HEK293T (cell line): ENCODE results near the gene GSPT2.

Source experiments
- ELF4 ChIP-seq: fragments of 450-650 bp; IDR thresholded peaks from 2 replicates; pipeline ENCODE4 v1.6.1; 2017; ENCODE audit warnings: antibody characterized with exemption
- FOXA1 ChIP-seq: fragments of 450-650 bp; IDR thresholded peaks from 2 replicates; pipeline ENCODE4 v1.6.1; 2016; ENCODE audit warnings: mild to moderate bottlenecking
- FOXK2 ChIP-seq: fragments of 450-650 bp; IDR thresholded peaks from 2 replicates; pipeline ENCODE4 v1.6.1; 2016; ENCODE audit warnings: mild to moderate bottlenecking
- L3MBTL2 ChIP-seq: fragments of 450-650 bp; conservative IDR thresholded peaks from 2 replicates; pipeline ENCODE4 v1.6.1; 2016; ENCODE audit warnings: mild to moderate bottlenecking
- SUZ12 ChIP-seq: fragments of 450-650 bp; IDR thresholded peaks from 2 replicates; pipeline ENCODE4 v1.6.1; 2016; ENCODE audit warnings: mild to moderate bottlenecking

GRCh38 chrX:51743179-51743957 is at the start of gene GSPT2:
- TF ChIP-seq FOXK2 (no peak), SUZ12 (no peak), FOXA1 (no peak), L3MBTL2 (no peak), ELF4 (no peak)
